Stomach (tissue), 9 donors: ENCODE data around the gene MAPK4. TPM values are rescaled to one million over a fixed set of nuclear protein-coding genes. Genes with fewer than 3 reads are reported as not detected.

ENCODE experiments used
- DNase-seq, 2 donors: peaks; one replicate each; pipeline versions ENCODE4 v3.0.0 to v3.0.0-alpha.2; 2013 to 2019
- H3K27ac ChIP-seq, 5 donors: fragments of 200-600 bp in 4 of 5; sonication (generic) in 4 of 5; one replicate each; pipeline ENCODE4 v1.5.1; 2013 to 2019; ENCODE audit warnings: mild to moderate bottlenecking in 1 of 5, moderate library complexity in 1 of 5
- H3K27me3 ChIP-seq, 3 donors: fragments of 200-600 bp; sonication (generic); one replicate each; pipeline ENCODE4 v1.5.1; 2017 to 2019; ENCODE audit warnings: mixed run types in 1 of 3
- H3K36me3 ChIP-seq, 4 donors: fragments of 200-600 bp; sonication (generic); 1 replicate in 3 of 4; 2 replicates in 1 of 4; pipeline ENCODE4 v1.5.1; 2016 to 2019
- H3K4me1 ChIP-seq, 4 donors: fragments of 200-600 bp; sonication (generic); one replicate each; pipeline ENCODE4 v1.5.1; 2016 to 2019
- H3K4me3 ChIP-seq, 4 donors: fragments of 200-600 bp; sonication (generic) in 3 of 4; one replicate each; pipeline ENCODE4 v1.5.1; 2016 to 2019; ENCODE audit warnings: mild to moderate bottlenecking in 1 of 4
- H3K9me3 ChIP-seq, 4 donors: fragments of 200-600 bp; sonication (generic); one replicate each; pipeline ENCODE4 v1.5.1; 2016 to 2019
- CTCF ChIP-seq, 7 experiments: fragments of 450-650 bp in 4 of 7; fragments of 200-600 bp in 3 of 7; sonication (generic) in 3 of 7; IDR thresholded peaks; one replicate each; pipeline ENCODE4 v1.5.1; 2016 to 2019; ENCODE audit warnings: antibody characterized with exemption in 7 of 7, control low read depth in 2 of 7, mild to moderate bottlenecking in 1 of 7
- EP300 ChIP-seq: sonication (generic); formaldehyde crosslinking; IDR thresholded peaks from one replicate; pipeline ENCODE4 v1.6.1; 2017; ENCODE audit warnings: antibody characterized with exemption
- POLR2A ChIP-seq, 4 donors: fragments of 450-650 bp; IDR thresholded peaks; one replicate each; pipeline ENCODE4 v1.6.1; 2016; ENCODE audit warnings: antibody characterized with exemption in 4 of 4, control low read depth in 2 of 4, mild to moderate bottlenecking in 1 of 4, moderate library complexity in 1 of 4
- POLR2AphosphoS5 ChIP-seq, 3 donors: sonication (generic); formaldehyde crosslinking; IDR thresholded peaks; one replicate each; pipeline ENCODE4 v1.6.1; 2016; ENCODE audit warnings: antibody characterized with exemption in 3 of 3
- WGBS, 5 donors: extraction: QIAGEN DNeasy Blood & Tissue Kit in 3 of 5; methylation state at CpG; one replicate each; pipeline versions ENCODE4 v1.1.5 to v1.1.7; 2013 to 2018; 5-methylcytosine and 5-hydroxymethylcytosine counted together
- intact Hi-C: fragments of 100-400 bp; cut with DNase I; formaldehyde crosslinking; loops from one replicate; pipeline ENCODE4 v1.15.1; 2023; ENCODE audit warnings: low total_unique reads
- polyA plus RNA-seq, 3 donors: library from polyadenylated mRNA; stranded (reverse); fragments of 200-250 nt; gene quantifications; one replicate each; pipeline ENCODE4 v1.2.3, GENCODE V29; 2013
- total RNA-seq, 5 donors: library from RNA; depleted of rRNA; stranded (reverse); fragments of >200 nt; gene quantifications; one replicate each; pipeline versions ENCODE4 v1.1.0 to v1.2.3, GENCODE V29; 2014 to 2016
- donor health status: healthy with polysubstance abuse.
- donor health status: Bipolar disorder and iron deficiency.
- donor health status: healthy.

The MAPK4 gene
- total and polyA plus RNA-seq, 8 donors: 0.19 to 86.0 (median 4.2) TPM

- Histone ChIP-seq H3K4me3 (no peak overlapping the region), H3K27me3 (no peaks in the 10 kb centered on the region), H3K4me1 (no peaks in the 10 kb centered on the region), H3K36me3 (no peaks in the 10 kb centered on the region), H3K9me3 (no peaks in the 10 kb centered on the region), H3K27ac (no peak overlapping the region)
- WGBS, 5 donors: 70 to 91% (median 77%) methylated on average over 6 of the region's 6 CpGs
- intact Hi-C loops: no loop called here
- TF ChIP-seq EP300 (no peak), POLR2AphosphoS5 (IDR thresholded peaks at IDR 0.05) (no peak), CTCF (IDR thresholded peaks at IDR 0.05) (no peak), POLR2A (IDR thresholded peaks at IDR 0.05) (no peak)
- no peak for DNase-seq
These were observed 115.2 kb downstream of the MAPK4 start for GRCh38 chr18:50675043-50675442.

GRCh38 chr18:50678651-50679050 lies 118.8 kb downstream of the MAPK4 start:
- DNase-seq: no peak
- WGBS, 5 donors: 87 to 95% (median 92%) methylated on average over 6 of the region's 6 CpGs
- Histone ChIP-seq H3K9me3 (no peaks in the 10 kb centered on the region), H3K4me1 (no peaks in the 10 kb centered on the region), H3K36me3 (no peaks in the 10 kb centered on the region), H3K4me3 (no peak overlapping the region), H3K27ac (no peak overlapping the region), H3K27me3 (no peaks in the 10 kb centered on the region)
- intact Hi-C loops: no loop called here
- no peak for TF ChIP-seq EP300
- no peak for TF ChIP-seq POLR2A (IDR thresholded peaks at IDR 0.05)
- TF ChIP-seq POLR2AphosphoS5 (IDR thresholded peaks at IDR 0.05): no peak
- no peak for TF ChIP-seq CTCF (IDR thresholded peaks at IDR 0.05)

- intact Hi-C loops: no loop called here
- WGBS, 5 donors: 78 to 87% (median 82%) methylated on average over 5 of the region's 5 CpGs
These were observed 119.2 kb downstream of the MAPK4 start for GRCh38 chr18:50679056-50679455.

GRCh38 chr18:50679656-50680055 lies 119.8 kb downstream of the MAPK4 start:
- intact Hi-C loops: no loop called here
- Histone ChIP-seq H3K9me3 (no peaks in the 10 kb centered on the region), H3K36me3 (no peaks in the 10 kb centered on the region), H3K4me3 (no peak overlapping the region), H3K4me1 (no peaks in the 10 kb centered on the region), H3K27ac (no peak overlapping the region), H3K27me3 (no peaks in the 10 kb centered on the region)
- TF ChIP-seq POLR2A (IDR thresholded peaks at IDR 0.05): no peak
- DNase-seq: no peak
- WGBS, 5 donors: 91 to 97% (median 91%) methylated on average over 8 to 10 of the region's 10 CpGs

More at GRCh38 chr18:50679056-50679455, 119.2 kb downstream of the MAPK4 start:
- H3K27me3 ChIP-seq: no peaks in the 10 kb centered on the region
- H3K4me3 ChIP-seq: no peak overlapping the region
- H3K27ac ChIP-seq: no peak overlapping the region
- no peaks in the 10 kb centered on the region for H3K9me3 ChIP-seq
- H3K4me1 ChIP-seq: no peaks in the 10 kb centered on the region
- no peaks in the 10 kb centered on the region for H3K36me3 ChIP-seq
- no peak for DNase-seq
- TF ChIP-seq POLR2AphosphoS5 (IDR thresholded peaks at IDR 0.05) (no peak), CTCF (IDR thresholded peaks at IDR 0.05) (no peak), POLR2A (IDR thresholded peaks at IDR 0.05) (no peak), EP300 (no peak)

GRCh38 chr18:50680966-50681365 lies 121.1 kb downstream of the MAPK4 start:
- H3K36me3 ChIP-seq: no peaks in the 10 kb centered on the region
- H3K27ac ChIP-seq: no peak overlapping the region
- no peak for TF ChIP-seq POLR2AphosphoS5 (IDR thresholded peaks at IDR 0.05)
- TF ChIP-seq EP300: no peak
- no peak for TF ChIP-seq CTCF (IDR thresholded peaks at IDR 0.05)
- no peak for TF ChIP-seq POLR2A (IDR thresholded peaks at IDR 0.05)
- intact Hi-C loops: no loop called here
- no peaks in the 10 kb centered on the region for H3K4me1 ChIP-seq
- DNase-seq: no peak
- no peaks in the 10 kb centered on the region for H3K27me3 ChIP-seq
- H3K9me3 ChIP-seq: no peaks in the 10 kb centered on the region
- no peak overlapping the region for H3K4me3 ChIP-seq
- WGBS, 5 donors: 80 to 91% (median 88%) methylated on average over 1 of the region's 1 CpG
